ENCODE results near the gene SSX2B.
"Not testable (repeated sequence)": the region's sequence is repeated elsewhere in the genome, so short reads cannot be mapped to it uniquely, and the experiment has no call there.

Gene SSX2B, protein sequence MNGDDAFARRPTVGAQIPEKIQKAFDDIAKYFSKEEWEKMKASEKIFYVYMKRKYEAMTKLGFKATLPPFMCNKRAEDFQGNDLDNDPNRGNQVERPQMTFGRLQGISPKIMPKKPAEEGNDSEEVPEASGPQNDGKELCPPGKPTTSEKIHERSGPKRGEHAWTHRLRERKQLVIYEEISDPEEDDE

DNA sequence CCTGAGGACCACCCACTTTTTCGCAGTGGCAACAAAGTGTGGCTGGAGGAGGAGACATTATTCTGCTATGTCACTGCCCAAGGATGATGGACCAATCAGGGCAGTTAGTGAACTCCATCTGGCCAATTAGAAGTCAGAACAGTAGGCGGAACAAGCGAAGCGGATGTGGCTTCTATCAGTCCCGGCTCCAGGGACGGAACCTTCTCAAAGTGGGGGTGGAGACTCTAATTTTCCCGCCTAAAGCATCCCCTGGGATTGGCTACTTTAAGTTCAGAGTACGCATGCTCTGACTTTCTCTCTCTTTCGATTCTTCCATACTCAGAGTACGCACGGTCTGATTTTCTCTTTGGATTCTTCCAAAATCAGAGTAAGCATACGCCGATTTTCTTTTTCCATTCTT, at the start of gene SSX2B:
TSS of gene SSX2B (plus strand) at position 301 of the 400 bp plus-strand sequence. CDS start 1,429 bp downstream, outside the sequence.
- H3K36me3 ChIP-seq (ENCODE audit: insufficient read depth, low read length); H3K4me3 ChIP-seq (ENCODE audit: low read depth in 1 of 2, low read length in 2 of 2); H3K9me3 ChIP-seq (ENCODE audit: low read length); H3K27ac ChIP-seq (ENCODE audit: low read depth, low read length); H3K27me3 ChIP-seq (ENCODE audit: control insufficient read depth in 1 of 2, insufficient read depth in 2 of 2, low read length in 2 of 2); H3K9ac ChIP-seq (ENCODE audit: low read length); H3K4me1 ChIP-seq (ENCODE audit: insufficient read depth, low read length): not testable (repeated sequence)

DNA sequence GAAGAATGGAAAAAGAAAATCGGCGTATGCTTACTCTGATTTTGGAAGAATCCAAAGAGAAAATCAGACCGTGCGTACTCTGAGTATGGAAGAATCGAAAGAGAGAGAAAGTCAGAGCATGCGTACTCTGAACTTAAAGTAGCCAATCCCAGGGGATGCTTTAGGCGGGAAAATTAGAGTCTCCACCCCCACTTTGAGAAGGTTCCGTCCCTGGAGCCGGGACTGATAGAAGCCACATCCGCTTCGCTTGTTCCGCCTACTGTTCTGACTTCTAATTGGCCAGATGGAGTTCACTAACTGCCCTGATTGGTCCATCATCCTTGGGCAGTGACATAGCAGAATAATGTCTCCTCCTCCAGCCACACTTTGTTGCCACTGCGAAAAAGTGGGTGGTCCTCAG, 44.0 kb upstream of the SSX2B start, which contains the start of gene SSX2:
TSS of gene SSX2 (minus strand) at position 101 of the 400 bp plus-strand sequence. CDS start 1,429 bp downstream, outside the sequence.
- not testable (repeated sequence) for H3K4me3 ChIP-seq (ENCODE audit: low read depth in 1 of 2, low read length in 2 of 2); H3K4me1 ChIP-seq (ENCODE audit: insufficient read depth, low read length); H3K9me3 ChIP-seq (ENCODE audit: low read length); H3K27me3 ChIP-seq (ENCODE audit: control insufficient read depth in 1 of 2, insufficient read depth in 2 of 2, low read length in 2 of 2); H3K9ac ChIP-seq (ENCODE audit: low read length); H3K27ac ChIP-seq (ENCODE audit: low read depth, low read length); H3K36me3 ChIP-seq (ENCODE audit: insufficient read depth, low read length)

- not testable (repeated sequence) for H3K36me3 ChIP-seq (ENCODE audit: insufficient read depth, low read length); H3K27me3 ChIP-seq (ENCODE audit: control insufficient read depth in 1 of 2, insufficient read depth in 2 of 2, low read length in 2 of 2); H3K9ac ChIP-seq (ENCODE audit: low read length); H3K4me1 ChIP-seq (ENCODE audit: insufficient read depth, low read length); H3K4me3 ChIP-seq (ENCODE audit: low read depth in 1 of 2, low read length in 2 of 2); H3K9me3 ChIP-seq (ENCODE audit: low read length); H3K27ac ChIP-seq (ENCODE audit: low read depth, low read length)
Observed at GRCh38 chrX:52765983-52766382, 14.9 kb downstream of the SSX2B start.

DNA sequence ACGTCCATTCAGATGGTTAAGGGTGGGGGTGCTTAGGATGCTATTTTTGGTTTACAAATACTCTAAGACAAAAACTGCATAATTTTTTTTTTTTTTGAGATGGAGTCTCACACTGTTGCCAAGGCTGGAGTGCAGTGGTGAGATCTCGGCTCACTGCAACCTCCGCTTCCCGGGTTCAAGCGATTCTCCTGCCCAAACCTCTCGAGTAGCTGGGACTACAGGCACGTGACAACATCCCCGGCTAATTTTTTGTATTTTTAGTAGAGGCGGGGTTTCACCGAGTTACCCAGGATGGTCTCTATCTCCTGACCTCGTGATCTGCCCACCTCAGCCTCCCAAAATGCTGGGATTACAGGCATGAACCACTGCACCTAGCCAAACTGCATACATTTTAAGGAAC, 22.5 kb downstream of the SSX2B start:
- H3K36me3 ChIP-seq (ENCODE audit: insufficient read depth, low read length); H3K9ac ChIP-seq (ENCODE audit: low read length); H3K27me3 ChIP-seq (ENCODE audit: control insufficient read depth in 1 of 2, insufficient read depth in 2 of 2, low read length in 2 of 2); H3K4me3 ChIP-seq (ENCODE audit: low read depth in 1 of 2, low read length in 2 of 2); H3K4me1 ChIP-seq (ENCODE audit: insufficient read depth, low read length); H3K9me3 ChIP-seq (ENCODE audit: low read length); H3K27ac ChIP-seq (ENCODE audit: low read depth, low read length): not testable (repeated sequence)

GRCh38 chrX:52797327-52797726, 46.3 kb downstream of the SSX2B start, which contains the start of gene SPANXN5:
SPANXN5 (minus strand) TSS chrX:52797427; CDS start chrX:52797348, 79 bp downstream.
- H3K4me3 ChIP-seq (ENCODE audit: low read depth in 1 of 2, low read length in 2 of 2); H3K27me3 ChIP-seq (ENCODE audit: control insufficient read depth in 1 of 2, insufficient read depth in 2 of 2, low read length in 2 of 2); H3K27ac ChIP-seq (ENCODE audit: low read depth, low read length); H3K4me1 ChIP-seq (ENCODE audit: insufficient read depth, low read length); H3K36me3 ChIP-seq (ENCODE audit: insufficient read depth, low read length); H3K9me3 ChIP-seq (ENCODE audit: low read length); H3K9ac ChIP-seq (ENCODE audit: low read length): not testable (repeated sequence)

- H3K4me3 ChIP-seq (ENCODE audit: low read depth in 1 of 2, low read length in 2 of 2); H3K36me3 ChIP-seq (ENCODE audit: insufficient read depth, low read length); H3K4me1 ChIP-seq (ENCODE audit: insufficient read depth, low read length); H3K27ac ChIP-seq (ENCODE audit: low read depth, low read length); H3K27me3 ChIP-seq (ENCODE audit: control insufficient read depth in 1 of 2, insufficient read depth in 2 of 2, low read length in 2 of 2); H3K9ac ChIP-seq (ENCODE audit: low read length); H3K9me3 ChIP-seq (ENCODE audit: low read length): not testable (repeated sequence)
Observed at GRCh38 chrX:52804876-52805275, 53.8 kb downstream of the SSX2B start.
